ENCODE measurements around the gene GPR173.

Gene GPR173

DNA sequence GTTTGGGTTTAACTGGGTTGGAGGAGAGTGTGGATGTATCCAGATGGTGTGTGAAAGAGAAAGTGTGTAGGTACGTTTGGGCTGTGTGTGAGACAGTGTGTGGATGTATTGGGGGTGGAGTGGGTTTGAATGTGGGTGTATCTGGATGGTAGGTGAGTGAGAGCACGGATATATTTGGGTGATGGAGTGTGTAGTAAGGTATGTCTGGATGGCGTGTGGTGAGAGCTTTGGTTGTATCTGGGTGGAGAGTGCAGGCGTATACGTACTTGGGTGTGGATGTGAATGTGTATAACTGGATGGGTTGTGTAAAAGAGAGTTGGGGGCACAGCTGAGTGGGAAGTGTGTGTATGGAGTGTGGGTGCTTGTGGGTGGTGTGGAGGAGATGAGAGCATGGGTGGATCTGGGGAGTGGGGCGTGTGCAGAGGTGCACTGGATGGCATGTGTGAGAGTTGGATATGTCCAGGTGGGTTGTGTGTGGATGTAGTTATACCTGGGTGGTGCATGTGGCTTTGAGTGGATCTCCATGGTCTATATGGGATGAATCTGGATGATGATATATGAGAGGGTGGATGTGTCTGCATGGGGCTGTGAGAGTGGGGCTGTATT is 6.8 kb downstream of the GPR173 start:
- no peaks in the 10 kb centered on the region for H3K36me3 ChIP-seq (ENCODE audit: control insufficient read depth in 2 of 2, insufficient read depth in 1 of 2, low read length in 2 of 2)
- H3K27ac ChIP-seq (ENCODE audit: extremely low read depth, low read depth, low read length): no peak overlapping the region
- TF ChIP-seq ZNF292 (tag by site-specific recombination; IDR thresholded peaks at IDR 0.05; ENCODE audit: borderline replicate concordance, low read depth) (no peak), ZFHX2 (tag by site-specific recombination; conservative IDR thresholded peaks at IDR 0.05) (peak; percentile 92), EGR2 (tag by site-specific recombination; IDR thresholded peaks at IDR 0.05; ENCODE audit: low read depth) (peak; percentile 95)
- TF ChIP-seq, protein P1, sequence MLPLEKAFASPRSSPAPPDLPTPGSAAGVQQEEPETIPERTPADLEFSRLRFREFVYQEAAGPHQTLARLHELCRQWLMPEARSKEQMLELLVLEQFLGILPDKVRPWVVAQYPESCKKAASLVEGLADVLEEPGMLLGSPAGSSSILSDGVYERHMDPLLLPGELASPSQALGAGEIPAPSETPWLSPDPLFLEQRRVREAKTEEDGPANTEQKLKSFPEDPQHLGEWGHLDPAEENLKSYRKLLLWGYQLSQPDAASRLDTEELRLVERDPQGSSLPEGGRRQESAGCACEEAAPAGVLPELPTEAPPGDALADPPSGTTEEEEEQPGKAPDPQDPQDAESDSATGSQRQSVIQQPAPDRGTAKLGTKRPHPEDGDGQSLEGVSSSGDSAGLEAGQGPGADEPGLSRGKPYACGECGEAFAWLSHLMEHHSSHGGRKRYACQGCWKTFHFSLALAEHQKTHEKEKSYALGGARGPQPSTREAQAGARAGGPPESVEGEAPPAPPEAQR (tag by site-specific recombination; IDR thresholded peaks at IDR 0.05): no peak
- H3K9me3 ChIP-seq (ENCODE audit: control insufficient read depth, insufficient read depth, low read depth, low read length): no peaks in the 10 kb centered on the region
- ChIA-PET CTCF (no interaction called here), POLR2A (no interaction called here)
- H3K4me3 ChIP-seq (ENCODE audit: low read depth, low read length): no peak overlapping the region
- no peaks in the 10 kb centered on the region for H3K4me1 ChIP-seq (ENCODE audit: control insufficient read depth, insufficient read depth, low read length)

DNA sequence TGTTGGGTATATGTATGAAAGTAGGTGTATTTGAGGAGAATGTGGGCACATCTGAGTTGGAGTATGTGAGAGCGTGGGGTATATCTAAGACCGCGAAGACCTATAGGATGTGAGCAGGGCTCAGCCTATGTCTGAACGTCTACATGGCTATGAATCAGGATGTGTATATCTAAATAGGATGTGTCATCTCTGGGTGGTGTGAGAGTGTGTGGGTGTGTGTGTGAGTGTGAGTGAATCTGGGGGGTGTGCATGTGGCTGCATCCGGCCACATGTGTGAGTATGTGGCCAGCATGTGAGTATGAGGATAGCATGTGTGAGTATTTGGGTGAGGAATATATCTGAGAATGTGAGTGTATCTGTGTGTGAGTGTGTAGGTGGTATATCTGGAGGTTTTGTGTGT is 7.7 kb downstream of the GPR173 start:
- Histone ChIP-seq H3K4me3 (ENCODE audit: low read depth, low read length) (no peak overlapping the region), H3K27ac (ENCODE audit: extremely low read depth, low read depth, low read length) (no peak overlapping the region), H3K36me3 (ENCODE audit: control insufficient read depth in 2 of 2, insufficient read depth in 1 of 2, low read length in 2 of 2) (no peaks in the 10 kb centered on the region), H3K9me3 (ENCODE audit: control insufficient read depth, insufficient read depth, low read depth, low read length) (no peaks in the 10 kb centered on the region), H3K4me1 (ENCODE audit: control insufficient read depth, insufficient read depth, low read length) (no peaks in the 10 kb centered on the region)
- ChIA-PET CTCF (interaction anchor here (0.5 kb wide), 1 partner anchor 58 kb away, joined by 3 read pairs; no protein-coding TSS in a partner anchor), POLR2A (no interaction called here)
- TF ChIP-seq EGR2 (tag by site-specific recombination; IDR thresholded peaks at IDR 0.05; ENCODE audit: low read depth): peak; percentile 74
- TF ChIP-seq KLF1 (tag by site-specific recombination; IDR thresholded peaks at IDR 0.05): no peak
- no peak for TF ChIP-seq ZNF501 (tag by site-specific recombination; IDR thresholded peaks at IDR 0.05)
- TF ChIP-seq ZFHX2 (tag by site-specific recombination; conservative IDR thresholded peaks at IDR 0.05): peak; percentile 79

DNA sequence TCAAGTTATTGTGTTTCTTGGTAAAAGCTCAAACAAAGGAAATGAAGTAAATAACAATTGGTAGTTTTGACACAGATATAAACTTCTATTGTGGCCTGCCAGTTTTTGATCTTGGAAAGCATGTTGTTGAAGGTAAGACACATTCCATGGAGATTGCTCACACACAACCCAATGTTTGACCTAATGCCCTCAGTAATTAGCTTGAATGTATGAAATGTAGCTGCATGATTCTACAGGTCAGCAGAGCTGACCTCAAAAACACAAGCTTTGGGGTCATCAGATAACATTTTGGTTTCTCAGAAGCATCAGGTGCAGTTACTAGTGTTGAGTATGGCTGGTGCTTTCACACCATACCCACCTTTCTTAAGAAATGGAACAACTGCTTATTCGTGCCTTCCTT is 16.5 kb downstream of the GPR173 start:
- Histone ChIP-seq H3K4me1 (ENCODE audit: control insufficient read depth, insufficient read depth, low read length) (no peaks in the 10 kb centered on the region), H3K27ac (ENCODE audit: extremely low read depth, low read depth, low read length) (no peak overlapping the region), H3K36me3 (ENCODE audit: control insufficient read depth in 2 of 2, insufficient read depth in 1 of 2, low read length in 2 of 2) (no peaks in the 10 kb centered on the region), H3K9me3 (ENCODE audit: control insufficient read depth, insufficient read depth, low read depth, low read length) (no peaks in the 10 kb centered on the region), H3K4me3 (ENCODE audit: low read depth, low read length) (no peak overlapping the region)
- ChIA-PET POLR2A (interaction anchor here (1.5 kb wide), 1 partner anchor 70 kb away, joined by 4 read pairs; no protein-coding TSS in a partner anchor), CTCF (interaction anchor here (0.7 to 1.1 kb wide), 2 partner anchors 14 to 29 kb away, joined by 3 read pairs; no protein-coding TSS in a partner anchor)
- no peak for TF ChIP-seq KLF9 (tag by site-specific recombination; IDR thresholded peaks at IDR 0.05; ENCODE audit: low read depth)
- TF ChIP-seq, protein P2, sequence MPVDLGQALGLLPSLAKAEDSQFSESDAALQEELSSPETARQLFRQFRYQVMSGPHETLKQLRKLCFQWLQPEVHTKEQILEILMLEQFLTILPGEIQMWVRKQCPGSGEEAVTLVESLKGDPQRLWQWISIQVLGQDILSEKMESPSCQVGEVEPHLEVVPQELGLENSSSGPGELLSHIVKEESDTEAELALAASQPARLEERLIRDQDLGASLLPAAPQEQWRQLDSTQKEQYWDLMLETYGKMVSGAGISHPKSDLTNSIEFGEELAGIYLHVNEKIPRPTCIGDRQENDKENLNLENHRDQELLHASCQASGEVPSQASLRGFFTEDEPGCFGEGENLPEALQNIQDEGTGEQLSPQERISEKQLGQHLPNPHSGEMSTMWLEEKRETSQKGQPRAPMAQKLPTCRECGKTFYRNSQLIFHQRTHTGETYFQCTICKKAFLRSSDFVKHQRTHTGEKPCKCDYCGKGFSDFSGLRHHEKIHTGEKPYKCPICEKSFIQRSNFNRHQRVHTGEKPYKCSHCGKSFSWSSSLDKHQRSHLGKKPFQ (tag by site-specific recombination; IDR thresholded peaks at IDR 0.05): no peak

DNA sequence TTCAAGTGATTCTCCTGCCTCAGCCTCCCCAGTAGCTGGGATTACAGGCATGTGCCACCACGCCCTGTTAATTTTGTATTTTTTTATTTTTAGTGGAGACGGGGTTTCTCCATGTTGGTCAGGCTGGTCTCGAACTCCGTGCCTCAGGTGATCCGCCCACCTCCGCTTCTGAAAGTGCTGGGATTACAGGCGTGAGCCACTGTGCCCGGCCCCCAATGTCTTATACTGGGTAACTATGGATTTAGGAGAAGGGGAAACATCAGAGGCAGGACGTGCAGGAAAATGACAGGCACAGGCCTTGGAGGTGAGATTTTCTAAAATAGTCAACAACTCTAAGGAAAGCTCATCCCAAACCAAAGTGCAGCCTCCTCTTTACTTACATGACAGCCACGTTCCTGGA is 22.5 kb downstream of the GPR173 start:
- ChIA-PET CTCF (interaction anchor here (0.6 to 1.9 kb wide), 10 partner anchors 10 to 722 kb away, joined by 3 to 18 read pairs (median 4); partner anchors contain the start of gene KDM5C), POLR2A (no interaction called here)
- H3K9me3 ChIP-seq (ENCODE audit: control insufficient read depth, insufficient read depth, low read depth, low read length): no peaks in the 10 kb centered on the region
- no peaks in the 10 kb centered on the region for H3K36me3 ChIP-seq (ENCODE audit: control insufficient read depth in 2 of 2, insufficient read depth in 1 of 2, low read length in 2 of 2)
- H3K4me3 ChIP-seq (ENCODE audit: low read depth, low read length): no peak overlapping the region
- no peak overlapping the region for H3K27ac ChIP-seq (ENCODE audit: extremely low read depth, low read depth, low read length)
- no peaks in the 10 kb centered on the region for H3K4me1 ChIP-seq (ENCODE audit: control insufficient read depth, insufficient read depth, low read length)
- TF ChIP-seq, protein P3, sequence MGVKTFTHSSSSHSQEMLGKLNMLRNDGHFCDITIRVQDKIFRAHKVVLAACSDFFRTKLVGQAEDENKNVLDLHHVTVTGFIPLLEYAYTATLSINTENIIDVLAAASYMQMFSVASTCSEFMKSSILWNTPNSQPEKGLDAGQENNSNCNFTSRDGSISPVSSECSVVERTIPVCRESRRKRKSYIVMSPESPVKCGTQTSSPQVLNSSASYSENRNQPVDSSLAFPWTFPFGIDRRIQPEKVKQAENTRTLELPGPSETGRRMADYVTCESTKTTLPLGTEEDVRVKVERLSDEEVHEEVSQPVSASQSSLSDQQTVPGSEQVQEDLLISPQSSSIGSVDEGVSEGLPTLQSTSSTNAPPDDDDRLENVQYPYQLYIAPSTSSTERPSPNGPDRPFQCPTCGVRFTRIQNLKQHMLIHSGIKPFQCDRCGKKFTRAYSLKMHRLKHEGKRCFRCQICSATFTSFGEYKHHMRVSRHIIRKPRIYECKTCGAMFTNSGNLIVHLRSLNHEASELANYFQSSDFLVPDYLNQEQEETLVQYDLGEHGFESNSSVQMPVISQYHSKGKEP (tag by site-specific recombination; IDR thresholded peaks at IDR 0.05): no peak
- TF ChIP-seq, protein P4, sequence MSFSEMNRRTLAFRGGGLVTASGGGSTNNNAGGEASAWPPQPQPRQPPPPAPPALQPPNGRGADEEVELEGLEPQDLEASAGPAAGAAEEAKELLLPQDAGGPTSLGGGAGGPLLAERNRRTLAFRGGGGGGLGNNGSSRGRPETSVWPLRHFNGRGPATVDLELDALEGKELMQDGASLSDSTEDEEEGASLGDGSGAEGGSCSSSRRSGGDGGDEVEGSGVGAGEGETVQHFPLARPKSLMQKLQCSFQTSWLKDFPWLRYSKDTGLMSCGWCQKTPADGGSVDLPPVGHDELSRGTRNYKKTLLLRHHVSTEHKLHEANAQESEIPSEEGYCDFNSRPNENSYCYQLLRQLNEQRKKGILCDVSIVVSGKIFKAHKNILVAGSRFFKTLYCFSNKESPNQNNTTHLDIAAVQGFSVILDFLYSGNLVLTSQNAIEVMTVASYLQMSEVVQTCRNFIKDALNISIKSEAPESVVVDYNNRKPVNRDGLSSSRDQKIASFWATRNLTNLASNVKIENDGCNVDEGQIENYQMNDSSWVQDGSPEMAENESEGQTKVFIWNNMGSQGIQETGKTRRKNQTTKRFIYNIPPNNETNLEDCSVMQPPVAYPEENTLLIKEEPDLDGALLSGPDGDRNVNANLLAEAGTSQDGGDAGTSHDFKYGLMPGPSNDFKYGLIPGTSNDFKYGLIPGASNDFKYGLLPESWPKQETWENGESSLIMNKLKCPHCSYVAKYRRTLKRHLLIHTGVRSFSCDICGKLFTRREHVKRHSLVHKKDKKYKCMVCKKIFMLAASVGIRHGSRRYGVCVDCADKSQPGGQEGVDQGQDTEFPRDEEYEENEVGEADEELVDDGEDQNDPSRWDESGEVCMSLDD (tag by site-specific recombination; IDR thresholded peaks at IDR 0.05): no peak
- TF ChIP-seq ZNF561 (tag by site-specific recombination; IDR thresholded peaks at IDR 0.05; ENCODE audit: borderline replicate concordance): no peak
- TF ChIP-seq, protein P5, sequence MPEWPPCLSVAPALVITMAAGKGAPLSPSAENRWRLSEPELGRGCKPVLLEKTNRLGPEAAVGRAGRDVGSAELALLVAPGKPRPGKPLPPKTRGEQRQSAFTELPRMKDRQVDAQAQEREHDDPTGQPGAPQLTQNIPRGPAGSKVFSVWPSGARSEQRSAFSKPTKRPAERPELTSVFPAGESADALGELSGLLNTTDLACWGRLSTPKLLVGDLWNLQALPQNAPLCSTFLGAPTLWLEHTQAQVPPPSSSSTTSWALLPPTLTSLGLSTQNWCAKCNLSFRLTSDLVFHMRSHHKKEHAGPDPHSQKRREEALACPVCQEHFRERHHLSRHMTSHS (tag by site-specific recombination; IDR thresholded peaks at IDR 0.05): no peak
- TF ChIP-seq ZNF530 (tag by site-specific recombination; IDR thresholded peaks at IDR 0.05; ENCODE audit: low read depth): no peak
- TF ChIP-seq ZNF394 (tag by site-specific recombination; IDR thresholded peaks at IDR 0.05; ENCODE audit: borderline replicate concordance): no peak
- no peak for TF ChIP-seq ZNF221 (tag by site-specific recombination; IDR thresholded peaks at IDR 0.05; ENCODE audit: borderline replicate concordance)
